Adrenal gland (tissue), 12 donors: ENCODE results near the gene RHOA. TPM values are rescaled to one million over a fixed set of nuclear protein-coding genes. Genes with fewer than 3 reads are reported as not detected.
A peak's percentile ranks its signal among the peaks of the same experiment; 100 is the strongest.
"Not testable (repeated sequence)": the region's sequence is repeated elsewhere in the genome, so short reads cannot be mapped to it uniquely, and the experiment has no call there.

Source experiments
- DNase-seq, 7 donors: peaks; one replicate each; pipeline ENCODE4 v3.0.0-alpha.2; 2019 to 2020
- H3K27ac ChIP-seq, 5 donors: fragments of 200-600 bp; sonication (generic) in 4 of 5; 1 replicate in 3 of 5; 2 replicates in 2 of 5; pipeline versions ENCODE4 v1.5.1 to v1.8.0; 2016 to 2020; ENCODE audit warnings: mild to moderate bottlenecking in 1 of 5
- H3K27me3 ChIP-seq: fragments of 200-600 bp; 2 replicates; pipeline ENCODE4 v1.8.0; 2021
- H3K36me3 ChIP-seq, 2 donors: fragments of 200-600 bp; replicated peaks in 1 of 2; 1 replicate in 1 of 2; 2 replicates in 1 of 2; pipeline versions ENCODE4 v1.5.1 to v1.8.0; 2018 to 2022
- H3K4me1 ChIP-seq, 2 donors: fragments of 200-600 bp; replicated peaks in 1 of 2; 1 replicate in 1 of 2; 2 replicates in 1 of 2; pipeline versions ENCODE4 v1.5.1 to v1.8.0; 2018 to 2021
- H3K4me3 ChIP-seq, 4 donors: fragments of 200-600 bp; sonication (generic) in 3 of 4; one replicate each; pipeline ENCODE4 v1.5.1; 2016 to 2018
- H3K9me3 ChIP-seq, 3 donors: fragments of 200-600 bp; sonication (generic) in 1 of 3; replicated peaks in 1 of 3; 1 replicate in 2 of 3; 2 replicates in 1 of 3; pipeline versions ENCODE4 v1.5.1 to v1.8.0; 2016 to 2021
- CTCF ChIP-seq, 6 experiments: fragments of 450-650 bp in 4 of 6; fragments of 200-600 bp in 2 of 6; sonication (generic) in 1 of 6; IDR thresholded peaks; 1 replicate in 5 of 6; 2 replicates in 1 of 6; pipeline versions ENCODE4 v1.5.1 to v1.8.0; 2016 to 2021; ENCODE audit warnings: antibody characterized with exemption in 6 of 6, mild to moderate bottlenecking in 2 of 6, moderate library complexity in 1 of 6
- POLR2A ChIP-seq, 2 donors: fragments of 450-650 bp; IDR thresholded peaks; one replicate each; pipeline ENCODE4 v1.6.1; 2017; ENCODE audit warnings: antibody characterized with exemption in 2 of 2, mild to moderate bottlenecking in 2 of 2, moderate library complexity in 1 of 2
- WGBS, 4 donors: extraction: QIAGEN DNeasy Blood & Tissue Kit in 2 of 4; methylation state at CpG; one replicate each; pipeline versions ENCODE4 v1.1.5 to v1.1.7; 2013 to 2017; 5-methylcytosine and 5-hydroxymethylcytosine counted together
- intact Hi-C, 2 donors: fragments of 100-400 bp; cut with DNase I; formaldehyde crosslinking; loops; one replicate each; pipeline versions ENCODE4 v1.14.1 to v1.15.0; 2022 to 2023
- polyA plus RNA-seq, 3 donors: library from polyadenylated mRNA; stranded (reverse); fragments of 200-250 nt in 2 of 3; fragments of 350-450 nt in 1 of 3; fragmentation: Illumina TruSeq in 1 of 3; extraction: RNeasy Lipid Tissue Mini Kit (QIAGEN cat#74804) in 1 of 3; gene quantifications; one replicate each; pipeline ENCODE4 v1.2.3, GENCODE V29; 2013 to 2014
- total RNA-seq, 9 donors: library from RNA; depleted of rRNA in 4 of 9; stranded (reverse); fragments of >200 nt in 4 of 9; fragments of 120-200 nt in 1 of 9; fragmentation: NEBNext Ultra II Directional in 1 of 9; extraction: Animal tissue kit (Norgen Biotek cat#: 25700) in 1 of 9; gene quantifications; one replicate each; pipeline versions ENCODE4 v1.1.0 to v1.2.4, GENCODE V29; 2013 to 2023
- donor health status: healthy with polysubstance abuse.
- donor health status: Bipolar disorder and iron deficiency.
- donor health status: DM: yes; HTN: yes; CAD: no.
- donor health status: DM: no; HTN: no; CAD: no.
- donor health status: DM: no; HTN: no; CAD: no.
- donor health status: DM: yes; HTN: yes; CAD: no.

The RHOA gene
- total and polyA plus RNA-seq, 12 donors = 185 to 913 (median 429) TPM

DNA sequence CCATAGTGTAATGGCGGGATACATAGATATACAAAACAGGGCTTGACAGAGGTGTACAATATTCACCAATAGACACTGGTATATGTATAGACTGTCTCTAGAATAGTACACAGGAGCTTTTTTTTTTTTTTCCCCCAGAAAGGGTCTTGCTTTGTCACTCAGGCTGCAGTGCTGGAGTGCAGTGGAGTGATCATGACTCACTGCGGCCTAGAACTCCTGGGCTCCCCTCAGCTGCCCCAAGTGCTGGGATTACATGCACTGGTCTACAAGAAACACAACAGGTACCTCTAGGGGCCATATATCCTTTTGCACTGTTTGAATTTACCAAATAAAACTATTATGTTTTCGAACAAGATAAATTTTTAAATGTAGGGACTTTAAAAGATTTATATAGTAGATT lies 12.3 kb downstream of the RHOA start:
- 86 to 92% (median 89%) methylated on average over 3 of the region's 3 CpGs for WGBS, 4 donors
- peak in 1 of 7 donors; percentile 19 for DNase-seq
- H3K4me1 ChIP-seq = peaks cover 7 to 53% of the 10 kb centered on the region in 2 donors
- H3K36me3 ChIP-seq = peaks cover 0 to 21% of the 10 kb centered on the region in 2 donors
- no peaks in the 10 kb centered on the region for H3K9me3 ChIP-seq
- H3K27ac ChIP-seq = peak overlapping the region in 1 of 5 donors; percentile 51
- no peak overlapping the region for H3K4me3 ChIP-seq
- TF ChIP-seq CTCF (IDR thresholded peaks at IDR 0.05) (no peak), POLR2A (IDR thresholded peaks at IDR 0.05) (no peak)
- no peaks in the 10 kb centered on the region for H3K27me3 ChIP-seq
- intact Hi-C loops = no loop called here

GRCh38 chr3:49397470-49397869 lies 14.3 kb downstream of the RHOA start:
- TF ChIP-seq CTCF (IDR thresholded peaks at IDR 0.05) (no peak), POLR2A (IDR thresholded peaks at IDR 0.05) (no peak)
- peak in 1 of 7 donors; percentile 16 for DNase-seq
- peaks cover 11 to 68% of the 10 kb centered on the region in 2 donors for H3K4me1 ChIP-seq
- H3K4me3 ChIP-seq = no peak overlapping the region
- no peaks in the 10 kb centered on the region for H3K9me3 ChIP-seq
- intact Hi-C loops = no loop called here
- peaks cover 0 to 22% of the 10 kb centered on the region in 2 donors for H3K36me3 ChIP-seq
- WGBS, 4 donors = 47 to 61% (median 53%) methylated on average over 4 of the region's 4 CpGs
- H3K27ac ChIP-seq = peak overlapping the region in 2 of 5 donors; percentile 10 to 50
- H3K27me3 ChIP-seq = no peaks in the 10 kb centered on the region

DNA sequence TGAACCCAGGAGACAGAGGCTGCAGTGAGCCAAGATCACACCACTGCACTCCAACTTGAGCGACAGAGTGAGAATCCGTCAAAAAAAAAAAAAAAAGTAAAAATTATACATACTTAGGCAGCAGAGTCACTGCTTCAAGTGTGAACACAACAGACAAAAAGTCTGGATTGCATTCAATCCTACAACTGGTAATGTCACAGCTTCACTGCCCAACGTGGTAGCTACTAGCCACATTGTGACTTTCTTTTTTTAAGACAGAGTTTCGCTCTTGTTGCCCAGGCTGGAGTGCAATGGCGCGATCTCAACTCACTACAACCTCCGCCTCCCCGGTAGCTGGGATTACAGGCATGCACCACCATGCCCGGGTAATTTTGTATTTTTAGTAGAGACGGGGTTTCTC lies 20.5 kb downstream of the RHOA start:
- H3K9me3 ChIP-seq, intact Hi-C loops, H3K27ac ChIP-seq, H3K4me3 ChIP-seq, H3K27me3 ChIP-seq, DNase-seq: not testable (repeated sequence)
- H3K4me1 ChIP-seq = peaks cover 5 to 39% of the 10 kb centered on the region in 2 donors
- H3K36me3 ChIP-seq = peaks cover 0 to 12% of the 10 kb centered on the region in 2 donors
- 81 to 91% (median 88%) methylated on average over 10 of the region's 10 CpGs for WGBS, 4 donors

DNA sequence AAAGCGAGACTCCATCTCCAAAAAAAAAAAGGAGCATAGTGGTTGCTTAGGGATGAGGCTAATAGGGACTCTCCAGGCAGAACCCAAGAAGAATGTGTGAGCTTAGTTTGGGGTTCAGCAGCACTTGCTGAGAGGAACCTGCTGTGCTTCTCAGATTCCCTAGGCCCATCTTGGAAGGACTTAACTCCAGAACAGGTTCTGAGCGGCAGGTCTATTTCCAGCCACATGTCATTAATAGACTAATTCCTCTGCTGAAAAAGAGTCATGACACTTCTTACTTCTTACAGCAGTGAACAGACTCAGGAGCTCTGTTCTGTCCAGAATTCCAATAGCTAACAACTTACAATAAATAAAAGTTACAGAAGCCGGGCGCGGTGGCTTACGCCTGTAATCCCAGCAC lies 22.5 kb downstream of the RHOA start:
- no peaks in the 10 kb centered on the region for H3K27me3 ChIP-seq
- TF ChIP-seq CTCF (IDR thresholded peaks at IDR 0.05) (no peak), POLR2A (IDR thresholded peaks at IDR 0.05) (no peak)
- no peak overlapping the region for H3K27ac ChIP-seq
- 95 to 99% (median 98%) methylated on average over 6 of the region's 6 CpGs for WGBS, 4 donors
- no peaks in the 10 kb centered on the region for H3K9me3 ChIP-seq
- no peak overlapping the region for H3K4me3 ChIP-seq
- DNase-seq = no peak
- H3K36me3 ChIP-seq = no peaks in the 10 kb centered on the region
- intact Hi-C loops = no loop called here
- H3K4me1 ChIP-seq = peaks cover 6 to 49% of the 10 kb centered on the region in 2 donors

GRCh38 chr3:49388289-49388820 lies 23.4 kb downstream of the RHOA start:
- TF ChIP-seq CTCF (IDR thresholded peaks at IDR 0.05) (no peak), POLR2A (IDR thresholded peaks at IDR 0.05) (no peak)
- no peak overlapping the region for H3K4me3 ChIP-seq
- no peaks in the 10 kb centered on the region for H3K9me3 ChIP-seq
- H3K27me3 ChIP-seq = no peaks in the 10 kb centered on the region
- H3K36me3 ChIP-seq = no peaks in the 10 kb centered on the region
- H3K4me1 ChIP-seq = peaks cover 4 to 53% of the 10 kb centered on the region in 2 donors
- no peak overlapping the region for H3K27ac ChIP-seq
- no peak for DNase-seq
- WGBS, 4 donors = 76 to 93% (median 79%) methylated on average over 1 of the region's 1 CpG
- intact Hi-C loops = no loop called here
